GM12801 (cell line): ENCODE results near the gene CSMD2.

Experiments used
- CTCF ChIP-seq: IDR thresholded peaks from one replicate; pipeline ENCODE4 v1.5.1; 2011; ENCODE audit warnings: control low read depth; ENCODE audit not compliant: insufficient read length; ENCODE audit errors: extremely low read depth

Gene CSMD2

GRCh38 chr1:33735624-33736023 is 429.4 kb downstream of the CSMD2 start:
- no peak for TF ChIP-seq CTCF

- TF ChIP-seq CTCF: no peak
These were observed 437.7 kb downstream of the CSMD2 start for GRCh38 chr1:33727310-33727709.

- TF ChIP-seq CTCF: no peak
These were observed 438.7 kb downstream of the CSMD2 start for GRCh38 chr1:33726274-33726804.

- no peak for TF ChIP-seq CTCF
These were observed 439.4 kb downstream of the CSMD2 start for GRCh38 chr1:33725556-33726160.

GRCh38 chr1:33725037-33725436 is 440.0 kb downstream of the CSMD2 start:
- no peak for TF ChIP-seq CTCF

- TF ChIP-seq CTCF: no peak
These were observed 440.7 kb downstream of the CSMD2 start for GRCh38 chr1:33724348-33724747.

GRCh38 chr1:33723251-33723650 is 441.8 kb downstream of the CSMD2 start:
- TF ChIP-seq CTCF: no peak
